C4-2B (cell line): ENCODE data around the gene ANKRD27.

Experiments
- CTCF ChIP-seq: fragments of 450-650 bp; conservative IDR thresholded peaks from 2 replicates; pipeline ENCODE4 v1.5.1; 2017; ENCODE audit warnings: mild to moderate bottlenecking
- ZFX ChIP-seq: fragments of 450-650 bp; IDR thresholded peaks from 2 replicates; pipeline ENCODE4 v1.6.1; 2017

DNA sequence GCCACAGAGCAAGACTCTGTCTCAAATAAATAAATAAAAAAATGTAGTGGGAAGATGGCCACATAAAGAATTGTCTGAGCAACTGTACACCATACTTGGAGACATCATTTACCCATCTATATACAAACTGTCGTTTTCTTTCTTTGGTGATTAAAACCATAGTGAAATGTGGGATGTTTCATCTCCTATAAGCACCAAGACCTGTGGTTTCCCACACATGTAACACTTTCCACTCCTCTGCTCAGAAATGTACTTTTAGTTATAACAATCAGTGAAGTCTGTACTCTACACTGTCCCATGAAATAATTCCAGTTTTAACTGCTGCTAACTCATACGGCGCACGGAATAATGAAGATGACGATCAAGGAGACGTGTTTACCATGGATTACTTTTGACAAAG is 75.7 kb downstream of the ANKRD27 start:
- TF ChIP-seq CTCF (no peak), ZFX (no peak)
